Measurements from ENCODE around the gene PODXL.
"Not testable (repeated sequence)": the region's sequence is repeated elsewhere in the genome, so short reads cannot be mapped to it uniquely, and the experiment has no call there.

PODXL gene

DNA sequence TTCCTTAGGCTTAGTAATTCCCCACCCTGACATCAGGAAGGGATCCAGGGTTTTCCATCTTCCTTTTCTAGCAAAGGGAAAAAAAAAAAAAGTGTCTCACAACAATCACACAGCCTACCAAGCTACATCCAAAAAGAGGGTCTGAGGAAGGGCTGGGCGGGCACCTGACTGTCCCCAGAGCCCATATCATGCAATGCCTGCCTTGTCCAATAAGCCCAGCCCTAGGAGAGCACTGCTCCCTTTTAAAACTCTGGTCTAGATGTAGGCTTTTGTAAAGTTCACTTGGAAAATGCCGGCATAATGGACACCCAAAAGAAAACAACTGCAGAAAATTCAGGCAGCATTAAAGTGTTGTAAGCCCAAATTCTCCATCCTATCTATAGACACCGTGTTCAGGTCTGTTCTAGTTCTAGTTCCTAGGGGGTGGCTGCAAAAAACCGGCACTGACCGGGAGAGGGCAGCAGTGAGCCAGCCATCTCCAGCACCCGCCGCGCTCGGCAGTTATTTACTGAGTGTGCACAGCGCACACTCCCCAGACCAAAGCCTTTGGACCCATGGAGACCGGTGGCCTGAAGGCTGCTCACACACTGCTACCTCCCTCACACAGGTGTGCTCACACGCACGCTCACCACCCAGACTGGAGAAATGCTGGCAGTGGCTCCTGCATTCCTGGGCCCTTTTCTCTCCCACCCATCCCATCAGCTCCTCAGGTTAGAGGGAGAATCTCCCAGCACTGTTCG lies 48.7 kb downstream of the PODXL start:
- DNase-seq, result peak; percentile 87 to 88

DNA sequence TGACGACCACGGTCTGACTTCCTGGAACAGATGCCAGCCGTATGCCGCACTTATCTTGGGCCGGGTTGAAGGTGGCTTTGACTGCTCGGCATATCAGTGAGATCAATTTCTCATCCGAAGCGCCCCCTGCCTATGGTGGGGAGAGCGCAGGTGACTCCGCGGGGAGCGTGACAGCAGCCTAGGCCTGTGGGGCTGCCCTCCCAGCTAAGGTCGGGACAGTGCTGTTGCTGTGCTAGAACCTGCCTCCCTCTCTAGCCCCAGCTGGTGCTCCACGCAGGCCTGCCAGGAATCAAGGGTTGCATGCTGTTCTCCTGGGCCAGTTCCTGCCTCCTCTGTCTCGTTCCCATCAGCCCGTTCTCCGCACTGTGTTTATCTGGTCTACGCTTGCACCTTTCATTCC lies 49.8 kb downstream of the PODXL start:
- DNase-seq, result no peak

GRCh38 chr7:131505636-131506557 lies 50.5 kb downstream of the PODXL start:
- no peak for DNase-seq

- not testable (repeated sequence) for DNase-seq
Observed at GRCh38 chr7:131505037-131505620, 51.3 kb downstream of the PODXL start.

DNA sequence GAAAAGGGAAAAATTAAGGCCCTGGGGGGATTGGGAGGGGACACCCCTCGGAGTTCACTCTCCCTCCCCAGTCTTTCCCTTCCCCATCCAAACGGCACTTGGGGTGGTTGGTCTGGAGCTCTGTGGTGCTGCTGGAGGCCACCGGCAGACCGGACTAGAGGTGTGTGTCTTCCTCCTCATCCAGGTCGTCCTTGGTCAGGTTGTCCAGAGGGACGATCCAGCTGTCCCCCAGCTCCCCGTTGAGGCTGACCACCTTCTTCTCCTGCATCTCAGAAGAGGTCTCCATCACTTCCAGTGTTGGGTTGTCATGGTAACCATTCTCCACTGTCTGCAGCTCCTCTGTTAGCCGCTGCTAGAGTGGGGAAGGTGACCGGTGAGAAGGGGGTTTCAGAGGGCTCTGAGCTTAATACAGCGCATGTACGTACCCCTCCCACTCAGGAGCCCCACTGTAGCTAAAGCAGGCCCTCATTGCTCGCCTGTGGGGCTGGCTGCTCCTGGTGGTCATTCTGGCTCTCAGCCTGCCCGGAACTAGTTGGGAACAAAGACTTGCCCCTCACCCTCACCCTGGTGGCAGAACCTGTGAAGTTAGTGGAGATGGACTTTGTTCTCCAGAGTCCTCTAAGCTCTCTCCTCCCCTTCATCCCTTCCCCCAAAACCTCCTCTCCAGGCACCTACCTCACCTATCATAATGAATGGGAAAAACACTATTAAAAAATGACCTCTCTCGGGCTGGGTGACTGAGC lies 52.1 kb downstream of the PODXL start:
- no peak for DNase-seq

GRCh38 chr7:131503639-131504038 lies 52.8 kb downstream of the PODXL start:
- no peak for DNase-seq

GRCh38 chr7:131502810-131503508 lies 53.5 kb downstream of the PODXL start:
- no peak for DNase-seq

GRCh38 chr7:131501930-131502685 lies 54.3 kb downstream of the PODXL start:
- no peak for DNase-seq

GRCh38 chr7:131501422-131501821 lies 55.0 kb downstream of the PODXL start:
- DNase-seq, result peak; percentile 32 to 54

- no peak for DNase-seq
Observed at GRCh38 chr7:131500357-131500756, 56.1 kb downstream of the PODXL start.

- DNase-seq, result no peak
Observed at GRCh38 chr7:131499801-131500200, 56.6 kb downstream of the PODXL start.

DNA sequence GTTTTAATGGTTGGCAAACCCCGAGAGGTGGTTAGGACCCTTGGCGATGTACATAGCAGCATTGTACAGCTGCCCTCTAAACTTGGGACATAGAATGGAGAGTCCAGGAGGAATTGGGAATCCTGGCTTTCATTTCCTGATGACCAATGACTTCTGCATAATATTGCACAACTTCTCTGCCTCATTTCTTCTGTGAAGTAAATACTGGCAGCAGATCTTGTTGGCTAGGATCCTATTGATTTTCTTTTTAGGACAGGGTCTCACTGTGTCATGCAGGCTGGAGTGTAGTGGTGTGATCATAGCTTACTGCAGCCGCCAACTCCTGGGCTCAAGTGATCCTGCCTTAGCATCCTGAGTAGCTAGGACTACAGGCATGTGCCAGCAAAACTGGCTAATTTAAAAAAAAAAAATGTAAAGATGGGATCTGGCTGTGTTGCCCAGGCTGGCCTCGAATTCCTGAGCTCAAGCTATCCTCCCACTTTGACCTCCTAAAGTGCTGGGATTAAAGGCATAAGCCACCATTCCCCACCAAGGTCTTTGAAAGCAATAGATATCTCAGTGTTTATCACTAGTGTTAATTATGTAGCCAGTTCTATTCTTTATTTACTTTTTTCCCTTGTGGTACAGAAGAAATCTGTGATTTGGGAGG lies 58.1 kb downstream of the PODXL start:
- no peak for DNase-seq

DNA sequence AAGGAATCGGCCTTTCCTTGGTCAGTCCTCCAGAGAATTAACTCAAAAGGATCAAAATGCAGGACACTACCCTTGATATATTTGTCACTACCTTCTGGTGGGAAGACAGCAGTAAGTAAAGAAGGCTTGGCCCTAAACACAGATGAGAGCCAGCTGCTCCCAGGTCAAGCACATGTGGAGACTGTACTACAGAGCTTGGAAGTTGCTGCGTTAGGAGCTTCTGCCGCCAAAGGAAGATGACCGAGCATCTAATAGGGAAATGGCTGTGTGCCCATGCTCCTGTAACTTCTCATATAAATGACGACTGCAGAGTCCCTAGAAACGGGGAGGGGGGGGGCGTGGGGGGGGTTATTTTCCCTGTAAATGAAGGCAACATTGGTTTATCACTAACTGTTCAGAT lies 59.0 kb downstream of the PODXL start:
- no peak for DNase-seq

GRCh38 chr7:131495669-131496498 lies 60.5 kb downstream of the PODXL start:
- DNase-seq, result no peak

DNA sequence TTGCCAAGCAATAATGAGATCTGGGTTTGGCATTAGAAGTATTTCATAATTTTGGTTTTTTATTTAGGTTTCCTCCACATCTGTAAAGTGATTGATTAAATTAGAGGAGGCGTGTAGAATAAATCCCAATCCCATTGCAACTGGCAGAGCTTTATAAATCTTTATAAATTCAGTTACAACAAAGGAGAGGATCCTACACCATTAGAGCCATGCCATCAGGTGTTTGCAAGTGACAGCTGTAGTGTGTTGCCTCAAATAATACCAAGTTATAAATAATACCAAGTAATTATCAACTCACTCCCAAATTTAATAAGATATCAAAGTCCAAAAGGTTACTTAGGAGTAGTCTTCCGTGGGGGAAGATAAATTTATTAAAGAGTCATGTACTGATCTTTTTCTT lies 62.2 kb downstream of the PODXL start:
- no peak for DNase-seq

GRCh38 chr7:131493581-131493980 lies 62.8 kb downstream of the PODXL start:
- DNase-seq, result no peak

- no peak for DNase-seq
Observed at GRCh38 chr7:131493081-131493480, 63.3 kb downstream of the PODXL start.

DNA sequence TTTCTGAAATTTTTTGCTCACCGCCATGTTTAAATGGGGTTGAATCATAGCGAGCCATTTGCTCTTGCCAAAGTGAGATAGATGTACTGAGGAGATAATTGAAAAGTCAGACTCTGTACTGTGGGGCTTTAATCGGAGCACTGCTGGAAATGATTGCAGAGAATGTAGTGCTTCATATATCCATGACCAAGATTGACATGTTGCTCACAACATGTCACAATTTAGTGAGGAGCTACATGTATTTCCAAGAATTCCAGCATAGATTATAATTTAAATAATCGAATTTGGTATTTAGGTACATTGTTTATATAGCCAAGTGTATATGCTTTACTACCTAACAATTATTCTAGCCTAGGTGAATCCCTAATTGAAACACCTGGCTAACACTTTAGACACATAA lies 66.5 kb downstream of the PODXL start:
- DNase-seq, result no peak

DNA sequence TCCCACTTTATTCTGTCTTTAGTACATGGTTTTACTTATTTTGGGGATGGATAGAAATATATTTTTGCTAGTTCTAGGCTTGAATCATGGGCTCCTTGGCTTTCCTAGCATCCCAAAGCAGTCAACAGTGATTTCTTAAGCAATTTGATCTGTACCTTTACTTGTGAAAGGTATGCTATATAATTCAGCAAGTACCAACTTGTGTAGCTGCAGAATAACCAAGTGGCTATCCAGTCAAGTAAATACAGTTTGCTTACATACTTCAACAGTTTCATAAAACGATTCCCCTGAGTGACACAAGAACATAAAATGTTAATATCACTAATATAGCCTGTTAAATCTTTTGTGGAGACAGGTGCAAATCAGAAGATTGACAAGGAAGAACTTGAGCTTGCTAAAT lies 67.2 kb downstream of the PODXL start:
- DNase-seq, result no peak

DNA sequence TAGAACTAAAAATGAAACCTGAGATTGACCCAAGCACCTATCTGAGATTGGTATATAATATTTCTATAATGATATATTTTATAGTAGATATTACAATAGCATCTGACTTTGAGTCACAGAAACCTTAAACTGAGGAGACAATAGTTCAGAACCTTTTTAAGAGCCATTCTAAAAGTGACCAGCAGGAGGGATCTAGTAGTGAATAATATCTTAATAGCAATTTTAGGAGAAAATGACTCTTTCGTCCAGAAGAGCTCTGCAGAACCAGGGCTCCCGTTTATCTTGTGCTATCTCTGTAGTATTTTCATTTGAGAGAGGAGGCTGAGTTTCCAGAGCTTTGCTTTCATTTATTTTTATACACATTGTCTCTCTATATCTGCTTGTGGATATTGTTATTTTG lies 68.1 kb downstream of the PODXL start:
- no peak for DNase-seq

Data from activated CD4-positive, alpha-beta T cell treated with anti-CD3 and anti-CD28 coated beads, Interleukin-2, amount 50 U/mL, for 48 hours (primary cell).